Cardiac muscle cell (in vitro differentiated cells and primary cell): ENCODE data around the gene UEVLD. TPM values are rescaled to one million over a fixed set of nuclear protein-coding genes. Genes with fewer than 3 reads are reported as not detected.

Experiments
- DNase-seq, 2 donors: peaks; one replicate each; pipeline versions ENCODE4 v3.0.0 to v3.0.0-alpha.2; 2010 to 2017; ENCODE audit warnings: low read depth in 1 of 2, low spot score in 1 of 2
- H3K27ac ChIP-seq: fragments of 200-600 bp; sonication (generic); 2 replicates; pipeline ENCODE4 v1.5.1; 2016
- H3K27me3 ChIP-seq: fragments of 200-600 bp; sonication (generic); 2 replicates; pipeline ENCODE4 v1.6.0; 2016; ENCODE audit warnings: control low read depth
- H3K36me3 ChIP-seq: fragments of 200-600 bp; sonication (generic); 2 replicates; pipeline ENCODE4 v1.5.1; 2016; ENCODE audit warnings: control low read depth
- H3K4me1 ChIP-seq: fragments of 200-600 bp; sonication (generic); 2 replicates; pipeline ENCODE4 v1.8.1; 2017; ENCODE audit warnings: low read depth, mild to moderate bottlenecking, mixed run types
- H3K4me3 ChIP-seq: fragments of 200-600 bp; sonication (generic); 2 replicates; pipeline ENCODE4 v1.5.1; 2016; ENCODE audit warnings: mild to moderate bottlenecking
- H3K9me3 ChIP-seq: fragments of 200-600 bp; sonication (generic); 2 replicates; pipeline ENCODE4 v1.5.1; 2017; ENCODE audit warnings: low read depth, mild to moderate bottlenecking, control low read depth
- polyA plus RNA-seq: library from polyadenylated mRNA; unstranded; fragments of >200 nt; fragmentation: Nextera tagmentation; extraction: Ambion mirVana; gene quantifications from 2 replicates; pipeline ENCODE4 v1.2.1, GENCODE V29; 2016
- total RNA-seq: library from RNA; depleted of rRNA; stranded (reverse); fragments of >200 nt; gene quantifications from 2 replicates; pipeline ENCODE4 v1.2.3, GENCODE V29; 2016
- TF ChIP-seq, protein P1 (sequence below): IDR thresholded peaks from 2 replicates; pipeline ENCODE4 v1.5.1; 2012; ENCODE audit warnings: low read depth, mild to moderate bottlenecking, low read length

The UEVLD gene
- total and polyA plus RNA-seq, 2 experiments from 2014 or later: 6.3 to 18.6 TPM

DNA sequence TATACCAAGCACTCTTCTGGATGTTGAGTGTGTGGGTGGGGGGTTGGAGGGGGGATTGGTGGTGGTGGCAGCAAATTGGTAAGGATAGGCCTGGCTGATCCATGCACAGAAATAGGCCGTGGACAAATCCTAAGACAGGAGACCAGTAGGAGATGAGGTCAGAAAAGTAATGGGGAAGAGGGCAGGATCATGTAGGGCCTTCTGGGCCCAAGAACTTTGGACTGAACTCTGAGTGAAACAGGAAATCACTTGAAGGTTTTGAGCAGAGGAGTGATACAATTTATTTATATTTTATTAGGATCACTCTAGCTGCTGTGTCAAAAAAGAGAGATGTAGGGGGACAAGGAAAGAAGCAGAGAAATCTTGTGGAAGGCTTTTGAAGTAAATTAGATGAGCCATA, 90.5 kb downstream of the UEVLD start:
- Histone ChIP-seq H3K27ac (no peak overlapping the region), H3K27me3 (no peaks in the 10 kb centered on the region), H3K4me1 (peaks cover 10% of the 10 kb centered on the region), H3K4me3 (no peak overlapping the region), H3K9me3 (no peaks in the 10 kb centered on the region), H3K36me3 (peaks cover 44% of the 10 kb centered on the region)
- TF ChIP-seq, protein P1, sequence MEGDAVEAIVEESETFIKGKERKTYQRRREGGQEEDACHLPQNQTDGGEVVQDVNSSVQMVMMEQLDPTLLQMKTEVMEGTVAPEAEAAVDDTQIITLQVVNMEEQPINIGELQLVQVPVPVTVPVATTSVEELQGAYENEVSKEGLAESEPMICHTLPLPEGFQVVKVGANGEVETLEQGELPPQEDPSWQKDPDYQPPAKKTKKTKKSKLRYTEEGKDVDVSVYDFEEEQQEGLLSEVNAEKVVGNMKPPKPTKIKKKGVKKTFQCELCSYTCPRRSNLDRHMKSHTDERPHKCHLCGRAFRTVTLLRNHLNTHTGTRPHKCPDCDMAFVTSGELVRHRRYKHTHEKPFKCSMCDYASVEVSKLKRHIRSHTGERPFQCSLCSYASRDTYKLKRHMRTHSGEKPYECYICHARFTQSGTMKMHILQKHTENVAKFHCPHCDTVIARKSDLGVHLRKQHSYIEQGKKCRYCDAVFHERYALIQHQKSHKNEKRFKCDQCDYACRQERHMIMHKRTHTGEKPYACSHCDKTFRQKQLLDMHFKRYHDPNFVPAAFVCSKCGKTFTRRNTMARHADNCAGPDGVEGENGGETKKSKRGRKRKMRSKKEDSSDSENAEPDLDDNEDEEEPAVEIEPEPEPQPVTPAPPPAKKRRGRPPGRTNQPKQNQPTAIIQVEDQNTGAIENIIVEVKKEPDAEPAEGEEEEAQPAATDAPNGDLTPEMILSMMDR: no peak
- DNase-seq: no peak

DNA sequence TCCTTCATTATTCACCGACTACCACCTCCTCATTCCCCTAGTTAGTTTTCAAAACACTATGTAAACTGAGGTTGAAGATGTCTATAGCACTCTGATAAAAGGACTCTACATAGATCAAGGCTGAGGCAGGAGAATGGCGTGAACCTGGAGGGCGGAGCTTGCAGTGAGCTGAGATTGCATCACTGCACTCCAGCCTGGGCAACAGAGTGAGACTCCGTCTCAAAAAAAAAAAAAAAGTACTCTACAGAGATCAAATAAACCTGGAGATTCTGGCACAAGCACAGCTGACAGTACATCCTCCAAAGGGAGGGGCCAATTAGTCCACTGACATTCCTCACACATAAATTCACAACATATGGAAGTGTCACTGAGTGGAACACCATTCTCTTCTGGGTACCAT, 92.8 kb downstream of the UEVLD start:
- Histone ChIP-seq H3K4me1 (peaks cover 26% of the 10 kb centered on the region), H3K36me3 (peaks cover 30% of the 10 kb centered on the region), H3K27me3 (no peaks in the 10 kb centered on the region), H3K9me3 (no peaks in the 10 kb centered on the region), H3K4me3 (no peak overlapping the region), H3K27ac (no peak overlapping the region)
- TF ChIP-seq, protein P1: no peak
- no peak for DNase-seq

DNA sequence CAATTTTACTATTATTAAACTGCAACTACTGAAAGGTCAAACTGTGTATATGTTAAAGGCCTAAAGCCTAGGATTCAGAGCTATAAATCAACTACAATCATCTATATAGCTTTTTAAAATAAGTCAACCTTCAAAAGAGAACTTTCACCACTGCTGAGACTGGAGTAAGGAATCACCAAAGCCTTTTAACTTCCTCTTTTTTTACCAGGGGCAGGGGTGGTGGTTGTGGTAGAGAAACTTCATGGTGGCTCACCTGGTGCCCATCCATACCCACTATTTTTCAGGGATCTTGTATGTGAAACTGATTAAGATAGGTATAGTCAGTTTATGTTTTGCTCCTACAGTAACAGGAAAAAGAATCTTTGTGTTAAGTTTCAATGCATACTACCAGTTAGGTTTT, 93.3 kb downstream of the UEVLD start:
- H3K4me1 ChIP-seq: peaks cover 26% of the 10 kb centered on the region
- H3K27me3 ChIP-seq: no peaks in the 10 kb centered on the region
- TF ChIP-seq, protein P1: no peak
- DNase-seq: no peak
- H3K9me3 ChIP-seq: no peaks in the 10 kb centered on the region
- H3K4me3 ChIP-seq: no peak overlapping the region
- no peak overlapping the region for H3K27ac ChIP-seq
- peaks cover 32% of the 10 kb centered on the region for H3K36me3 ChIP-seq

DNA sequence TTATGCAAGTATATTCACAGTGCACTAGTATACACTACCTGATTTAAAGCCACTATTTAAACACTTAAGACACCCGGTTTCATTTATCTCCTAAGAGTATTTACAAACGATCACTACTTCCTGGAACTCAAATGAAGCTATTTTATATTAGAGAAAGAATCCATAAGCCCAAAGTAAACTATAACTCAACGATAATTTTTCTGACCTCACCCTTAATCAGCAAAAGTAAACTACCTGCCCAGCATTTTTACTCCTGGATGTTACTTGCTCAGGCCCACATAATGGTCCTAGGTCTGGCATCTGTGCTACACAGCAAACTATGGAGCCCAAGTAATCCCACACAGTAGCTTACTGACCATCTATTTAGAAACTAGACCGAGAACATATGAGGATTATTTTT, 95.2 kb downstream of the UEVLD start:
- Histone ChIP-seq H3K4me3 (no peak overlapping the region), H3K27ac (peak overlapping the region; percentile 79), H3K27me3 (no peaks in the 10 kb centered on the region), H3K4me1 (peaks cover 26% of the 10 kb centered on the region), H3K9me3 (no peaks in the 10 kb centered on the region), H3K36me3 (peaks cover 17% of the 10 kb centered on the region)
- DNase-seq: no peak
- TF ChIP-seq, protein P1: no peak

DNA sequence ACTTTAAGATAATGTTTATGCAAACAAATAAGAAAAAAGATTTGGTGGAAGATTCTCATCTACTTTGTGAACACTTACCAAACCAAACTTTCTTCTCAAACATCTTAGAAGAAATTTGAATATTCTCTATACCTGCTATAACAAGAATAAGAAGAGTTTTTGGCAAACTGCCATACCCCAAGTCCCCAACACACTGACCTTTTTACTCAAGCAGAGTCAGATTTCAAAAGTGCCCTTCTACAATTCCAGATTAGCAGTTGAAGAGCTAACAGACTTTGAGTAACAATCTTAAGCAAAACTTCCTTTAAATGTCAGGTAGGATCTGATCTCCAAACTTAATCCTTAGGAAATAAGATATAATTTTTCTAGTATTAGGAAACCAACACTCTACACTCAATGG, 95.6 kb downstream of the UEVLD start:
- no peaks in the 10 kb centered on the region for H3K27me3 ChIP-seq
- H3K4me1 ChIP-seq: peaks cover 26% of the 10 kb centered on the region
- peak overlapping the region; percentile 79 for H3K27ac ChIP-seq
- peak; percentile 1 to 84 for DNase-seq
- no peaks in the 10 kb centered on the region for H3K9me3 ChIP-seq
- TF ChIP-seq, protein P1: no peak
- no peak overlapping the region for H3K4me3 ChIP-seq
- H3K36me3 ChIP-seq: peaks cover 16% of the 10 kb centered on the region

DNA sequence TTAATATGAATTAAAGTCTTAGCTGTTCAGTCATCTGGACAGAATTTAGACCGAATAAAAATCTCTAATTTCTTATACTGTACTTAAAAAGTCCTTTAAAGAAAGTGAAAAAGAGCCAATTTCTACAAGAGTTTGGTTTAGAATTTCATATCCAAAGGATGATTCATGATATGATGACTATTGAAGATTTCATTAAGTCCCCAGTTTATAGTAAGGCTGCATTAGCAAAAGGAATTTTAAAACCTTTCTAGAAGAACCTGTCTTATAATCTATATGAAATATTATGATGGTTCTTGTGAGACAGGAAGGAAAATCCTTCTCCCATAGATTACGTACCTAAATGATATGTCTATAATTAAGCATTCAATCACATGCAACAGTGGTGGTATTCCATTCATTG, 96.6 kb downstream of the UEVLD start:
- DNase-seq: no peak
- TF ChIP-seq, protein P1: no peak
- H3K36me3 ChIP-seq: peaks cover 16% of the 10 kb centered on the region
- peak overlapping the region; percentile 44 for H3K27ac ChIP-seq
- no peaks in the 10 kb centered on the region for H3K9me3 ChIP-seq
- peaks cover 26% of the 10 kb centered on the region for H3K4me1 ChIP-seq
- no peak overlapping the region for H3K4me3 ChIP-seq
- no peaks in the 10 kb centered on the region for H3K27me3 ChIP-seq
